GM18511 (cell line): ENCODE results near the gene JMJD8.
"Not testable (repeated sequence)": the region's sequence is repeated elsewhere in the genome, so short reads cannot be mapped to it uniquely, and the experiment has no call there.

Experiments
- ATAC-seq: cut with Tn5 transposase; IDR thresholded peaks from one replicate; pipeline ENCODE4 v1.9.1; 2021; ENCODE audit warnings: mild to moderate bottlenecking, moderate library complexity; ENCODE audit not compliant: unreplicated experiment

Gene JMJD8

DNA sequence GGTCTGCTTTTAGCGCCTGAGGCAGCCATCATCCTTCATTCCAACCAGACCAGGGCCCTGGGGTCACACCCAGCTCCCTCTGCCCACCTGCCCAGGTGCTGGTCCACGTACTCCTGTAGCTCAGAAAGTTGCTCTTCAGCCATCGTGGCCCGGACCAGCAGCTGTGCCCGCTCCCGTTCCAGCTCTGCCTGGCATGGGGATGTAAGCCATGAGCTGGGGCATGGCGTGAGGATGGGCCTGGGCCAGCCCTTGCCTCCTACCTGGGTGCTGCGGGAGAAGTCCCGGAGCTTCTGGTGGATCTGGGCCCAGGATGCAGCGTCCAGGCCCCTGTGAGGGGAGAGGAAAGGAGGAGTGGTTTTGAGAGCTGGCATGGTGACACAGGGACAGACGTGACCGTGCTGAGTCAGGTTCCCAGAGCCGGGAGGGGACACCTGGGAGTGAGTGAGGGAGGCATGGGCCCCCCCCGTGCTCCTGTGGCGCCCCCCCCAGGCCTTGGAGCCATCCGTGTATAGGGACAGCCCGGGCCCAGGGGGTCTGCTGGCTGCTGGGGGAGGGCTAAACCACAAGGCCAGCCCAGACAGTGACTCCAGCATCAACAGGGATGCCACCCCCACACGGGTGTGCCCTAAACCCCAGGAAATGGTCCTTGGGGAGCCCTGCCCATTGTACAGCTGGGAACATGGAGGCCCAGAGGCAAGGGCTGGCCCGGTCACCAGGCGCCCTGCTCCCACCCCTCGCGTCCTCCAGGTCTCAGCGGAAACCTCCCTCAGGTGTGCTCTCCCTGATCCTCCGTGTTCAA lies 38.9 kb upstream of the JMJD8 start:
- no peak for ATAC-seq

- no peak for ATAC-seq
Observed at GRCh38 chr16:721765-722540, 37.8 kb upstream of the JMJD8 start.

DNA sequence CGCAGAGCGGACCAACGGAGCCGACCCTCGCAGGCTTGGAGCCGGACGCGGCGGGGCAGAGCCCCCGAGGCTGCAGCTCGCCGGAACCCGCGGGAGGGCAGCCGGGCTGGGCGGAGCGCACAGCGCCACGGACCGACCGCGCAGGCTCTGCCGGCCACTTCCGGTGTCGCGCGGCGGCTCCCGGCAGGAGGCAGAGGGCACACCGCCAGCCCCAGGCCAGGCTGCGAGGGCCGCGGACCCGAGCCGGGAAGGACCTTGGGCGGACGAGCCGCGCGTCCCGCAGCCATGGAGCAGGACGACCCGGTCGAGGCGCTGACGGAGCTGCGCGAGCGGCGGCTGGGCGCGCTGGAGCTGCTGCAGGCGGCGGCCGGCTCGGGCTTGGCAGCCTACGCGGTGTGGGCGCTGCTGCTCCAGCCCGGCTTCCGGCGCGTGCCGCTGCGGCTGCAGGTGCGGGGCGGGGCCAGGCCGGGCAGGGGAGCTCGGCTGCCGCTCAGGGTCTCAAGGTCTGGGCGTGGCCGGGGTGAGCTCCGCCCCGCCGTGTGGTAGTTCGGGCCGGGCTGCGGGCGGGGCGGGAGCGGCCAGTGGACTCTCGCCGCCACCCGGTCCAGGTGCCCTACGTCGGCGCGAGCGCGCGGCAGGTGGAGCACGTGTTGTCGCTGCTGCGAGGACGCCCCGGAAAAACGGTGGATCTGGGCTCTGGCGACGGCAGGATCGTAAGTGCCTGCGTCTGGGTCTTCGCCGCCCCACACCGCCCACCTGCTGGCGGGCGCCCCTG lies 37.0 kb upstream of the JMJD8 start, which contains the start of gene ANTKMT:
Gene ANTKMT (plus strand): TSS at position 157 of the 775 bp plus-strand sequence. CDS start 129 bp downstream, at position 286.
- ATAC-seq = peak; percentile 73

GRCh38 chr16:720447-720989 lies 36.4 kb upstream of the JMJD8 start:
- peak; percentile 31 for ATAC-seq

GRCh38 chr16:719815-720446 lies 35.8 kb upstream of the JMJD8 start:
- ATAC-seq = no peak

DNA sequence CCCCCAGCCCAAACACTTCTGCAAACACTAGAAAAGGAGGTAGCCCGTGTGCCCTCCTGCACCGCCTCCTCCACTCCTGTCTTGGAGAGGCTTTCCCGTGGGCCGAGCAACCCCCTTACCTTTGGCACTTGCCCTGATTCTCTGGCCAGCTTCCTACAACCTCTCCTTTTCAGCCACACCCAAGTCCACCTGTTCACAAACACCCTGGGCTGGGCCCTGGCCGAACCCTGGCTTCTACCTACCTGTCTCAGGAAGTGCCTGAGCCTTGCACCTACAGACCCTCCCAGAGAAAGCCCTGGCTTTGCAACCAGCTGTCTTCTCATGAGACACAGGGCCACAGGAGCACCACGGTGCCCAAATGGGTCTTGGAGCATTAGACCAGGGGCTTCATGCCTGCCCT lies 34.8 kb upstream of the JMJD8 start:
- ATAC-seq = no peak

GRCh38 chr16:718389-718788 lies 34.3 kb upstream of the JMJD8 start:
- ATAC-seq = no peak

DNA sequence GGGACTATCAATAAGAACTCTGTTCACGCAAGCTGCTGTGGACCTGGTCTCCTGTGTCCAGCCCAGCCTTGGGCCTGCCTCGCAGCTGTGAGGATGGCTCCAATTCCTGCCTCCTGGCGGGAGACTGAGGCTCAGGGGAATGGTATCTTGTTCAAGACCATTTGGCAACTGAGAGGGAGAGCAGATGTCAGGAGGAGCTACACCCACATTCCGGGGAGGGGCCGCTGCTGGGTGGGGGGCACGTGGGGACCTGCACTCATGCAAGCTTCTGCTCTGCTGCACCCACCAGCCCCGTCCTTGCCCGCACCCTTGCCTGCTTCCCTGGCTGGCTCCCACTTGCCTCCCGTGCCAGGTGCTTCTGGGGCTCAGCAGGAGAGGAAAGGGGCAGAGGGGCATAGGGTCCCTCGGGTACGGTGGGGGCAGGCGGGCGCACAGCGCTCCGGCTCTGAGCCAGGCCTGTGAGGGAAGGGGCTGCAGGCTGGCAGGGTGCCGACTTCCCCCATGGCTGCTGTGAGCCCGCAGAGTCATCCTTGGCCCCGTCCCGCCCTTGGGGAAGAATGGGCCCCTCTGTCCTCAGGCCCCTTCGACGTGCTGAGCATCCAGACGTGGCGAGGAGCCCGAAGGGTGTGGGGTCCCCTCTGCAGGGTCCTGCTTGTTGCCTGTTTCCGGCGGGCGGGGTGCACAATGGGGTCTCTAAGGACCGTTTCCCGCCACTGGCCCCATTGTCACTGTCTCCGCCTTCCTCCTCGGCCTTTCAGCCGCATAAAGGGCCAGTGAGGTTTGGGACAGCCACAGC lies 33.5 kb upstream of the JMJD8 start:
- ATAC-seq = no peak

- no peak for ATAC-seq
Observed at GRCh38 chr16:716768-717325, 32.7 kb upstream of the JMJD8 start.

DNA sequence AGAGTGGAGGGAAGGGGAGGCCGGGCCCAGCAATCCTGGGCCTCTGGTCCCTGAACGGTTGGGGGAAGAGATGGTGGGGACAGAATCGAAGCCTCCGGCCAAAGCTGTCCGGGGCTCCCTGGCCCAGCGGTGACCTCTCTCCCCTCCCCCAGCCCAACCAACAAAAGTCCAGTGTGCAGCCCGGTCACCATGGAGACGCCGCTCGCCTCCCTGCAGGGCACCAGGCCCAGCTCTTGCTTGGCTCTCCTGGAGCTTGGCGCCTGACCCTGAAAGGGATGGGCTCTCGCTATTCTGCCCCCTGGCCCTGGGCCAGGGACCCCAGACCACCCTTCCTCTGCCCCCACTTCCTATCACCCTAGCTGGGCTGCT lies 32.0 kb upstream of the JMJD8 start:
- ATAC-seq = no peak

DNA sequence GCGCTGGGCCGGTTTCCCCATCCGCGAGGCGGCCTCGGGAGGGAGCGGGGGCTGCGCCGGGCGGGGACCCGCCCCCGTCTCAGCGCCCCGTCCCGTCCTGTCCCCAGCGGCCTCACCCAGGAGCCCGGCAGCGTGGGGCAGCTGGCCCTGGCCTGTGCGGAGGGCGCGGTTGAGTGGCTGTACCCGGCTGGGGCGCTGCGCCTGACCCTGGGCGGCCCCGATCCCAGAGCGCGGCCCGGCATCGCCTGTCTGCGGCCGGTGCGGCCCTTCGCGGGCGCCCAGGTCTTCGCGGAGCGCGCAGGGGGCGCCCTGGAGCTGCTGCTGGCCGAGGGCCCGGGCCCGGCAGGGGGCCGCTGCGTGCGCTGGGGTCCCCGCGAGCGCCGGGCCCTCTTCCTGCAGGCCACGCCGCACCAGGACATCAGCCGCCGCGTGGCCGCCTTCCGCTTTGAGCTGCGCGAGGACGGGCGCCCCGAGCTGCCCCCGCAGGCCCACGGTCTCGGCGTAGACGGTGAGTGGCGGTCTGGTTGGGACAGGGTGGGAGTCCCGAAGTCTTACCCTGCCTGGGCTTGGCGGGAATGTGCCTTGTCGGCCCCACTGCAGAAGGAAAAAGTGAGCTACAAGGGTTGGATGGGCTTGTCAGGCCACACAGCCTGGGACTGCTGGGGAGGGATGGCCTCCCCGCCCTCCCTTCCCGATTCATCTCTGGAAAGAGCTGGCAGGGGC lies 31.5 kb upstream of the JMJD8 start:
- ATAC-seq = no peak

GRCh38 chr16:714558-715476 lies 30.7 kb upstream of the JMJD8 start, which contains the start of gene METRN:
METRN (plus strand) TSS chr16:715118; CDS start chr16:715290, 172 bp downstream.
- peak; percentile 79 for ATAC-seq

GRCh38 chr16:714079-714478 lies 29.9 kb upstream of the JMJD8 start:
- no peak for ATAC-seq

DNA sequence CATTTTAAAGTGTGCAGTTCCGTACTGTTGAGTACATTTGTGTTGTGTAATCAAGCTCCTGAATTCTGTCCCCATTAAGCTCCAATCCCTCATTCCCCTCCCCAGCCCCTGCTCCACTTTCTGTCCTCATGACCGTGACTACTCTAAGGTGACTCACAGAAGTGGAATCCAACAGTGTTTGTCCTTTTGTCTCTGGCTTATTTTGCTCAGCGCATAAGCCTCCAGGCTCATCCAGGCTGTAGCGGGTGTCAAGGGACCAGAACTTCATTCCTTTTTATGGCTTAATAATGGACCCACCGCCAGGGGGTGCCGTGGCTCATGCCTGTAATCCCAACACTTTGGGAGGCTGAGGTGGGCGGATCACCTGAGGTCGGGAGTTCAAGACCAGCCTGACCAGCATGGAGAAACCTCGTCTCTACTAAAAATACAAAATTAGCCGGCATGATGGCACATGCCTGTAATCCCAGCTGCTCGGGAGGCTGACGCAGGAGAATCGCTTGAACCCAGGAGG lies 28.7 kb upstream of the JMJD8 start:
- not testable (repeated sequence) for ATAC-seq

DNA sequence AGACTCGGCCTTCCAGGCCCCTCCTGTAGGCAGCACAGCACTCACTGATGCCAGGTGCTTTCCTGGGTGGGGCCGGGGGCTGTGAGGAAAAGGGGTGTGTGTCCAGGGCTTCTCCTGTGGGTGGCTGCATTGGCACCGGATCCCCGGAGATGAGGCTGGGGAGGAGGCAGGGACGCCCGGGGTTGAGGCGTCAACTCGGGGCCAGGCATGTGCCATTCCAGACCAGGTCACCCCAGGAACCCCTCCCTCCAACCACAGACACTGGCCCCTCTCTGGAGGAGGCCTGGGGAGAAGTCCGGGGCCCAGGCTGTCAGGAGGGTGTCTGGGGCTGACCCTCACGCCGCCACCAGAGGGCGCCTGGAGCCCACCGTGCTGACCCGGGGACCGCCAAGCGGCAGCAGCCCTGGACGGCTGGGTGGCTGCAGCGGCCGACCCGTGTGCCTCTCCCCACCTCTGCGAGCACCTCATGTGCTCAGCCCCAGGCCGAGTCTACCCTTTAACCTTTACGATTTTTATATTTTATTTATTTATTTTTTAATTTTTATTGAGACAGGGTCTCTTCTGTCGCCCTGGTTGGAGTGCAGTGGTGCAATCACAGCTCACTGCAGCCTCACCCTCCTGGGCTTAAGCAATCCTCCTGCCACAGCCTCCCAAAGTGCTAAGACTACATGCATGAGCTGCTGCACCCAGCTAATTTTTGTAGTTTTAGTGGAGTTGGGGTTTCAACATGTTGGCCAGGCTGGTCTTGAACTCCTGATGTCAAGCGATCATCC lies 27.6 kb upstream of the JMJD8 start:
- no peak for ATAC-seq

DNA sequence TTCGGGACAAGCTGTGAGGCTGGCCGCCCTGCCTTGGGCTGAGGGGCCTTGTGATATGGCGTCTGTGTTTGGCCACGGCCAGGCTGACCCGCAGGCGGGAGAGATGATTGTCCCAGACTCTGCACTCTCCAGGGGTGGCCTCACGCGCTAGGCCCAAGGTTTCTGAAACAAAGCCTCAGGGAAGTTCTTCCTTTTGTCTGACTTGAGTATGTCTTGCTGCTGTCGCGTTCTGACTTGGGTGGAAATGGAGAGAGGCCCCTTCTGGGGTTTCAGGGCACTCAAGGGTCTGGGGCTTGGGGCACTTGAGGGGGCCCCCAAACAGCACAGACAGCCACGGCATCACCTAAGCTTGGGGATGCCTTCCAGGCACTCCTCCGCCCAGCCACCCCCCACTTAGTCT lies 26.9 kb upstream of the JMJD8 start:
- ATAC-seq = no peak
